GM18508 (cell line): ENCODE results near the gene BRINP1.

ENCODE experiments used
- ATAC-seq: cut with Tn5 transposase; IDR thresholded peaks from one replicate; pipeline ENCODE4 v1.9.1; 2021; ENCODE audit warnings: moderate number of reproducible peaks; ENCODE audit not compliant: insufficient read depth, unreplicated experiment

Gene BRINP1

DNA sequence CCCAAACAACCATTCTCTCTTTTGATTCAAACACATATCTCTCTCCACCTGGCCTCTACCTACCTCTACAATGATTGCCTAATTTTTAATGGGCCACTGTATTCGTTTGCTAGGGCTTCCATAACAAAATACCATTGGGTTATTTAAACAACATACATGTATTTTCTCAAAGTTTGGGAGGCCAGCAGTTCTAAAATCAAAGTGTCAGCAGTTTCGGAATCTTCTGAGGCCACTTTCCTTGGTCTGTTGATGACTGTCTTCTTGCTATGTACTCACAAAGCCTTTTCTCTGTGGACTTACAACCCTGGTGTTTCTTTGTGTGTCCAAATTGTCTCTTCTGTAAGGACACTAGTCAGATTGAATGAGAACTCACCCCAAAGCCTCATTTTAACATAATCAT, 214.7 kb downstream of the BRINP1 start:
- ATAC-seq = no peak

DNA sequence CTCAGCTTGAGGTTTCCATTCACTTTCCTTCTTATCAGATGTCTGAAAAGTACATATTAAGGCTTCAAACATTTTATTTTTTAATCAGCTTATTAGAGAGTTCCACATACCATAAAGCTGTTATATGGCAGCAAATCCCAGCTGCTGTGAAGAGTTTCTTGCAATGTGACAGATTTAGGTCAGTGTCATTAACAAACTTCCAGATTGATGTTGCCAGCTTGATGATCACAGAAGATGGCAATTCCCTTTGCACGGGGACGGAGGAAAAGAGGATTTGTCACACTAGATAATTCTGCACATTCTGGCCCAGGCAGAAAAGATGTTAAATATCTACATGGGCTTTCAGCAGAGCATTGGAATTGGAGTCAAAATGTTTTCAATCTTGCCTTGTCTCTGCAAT, 215.8 kb downstream of the BRINP1 start:
- no peak for ATAC-seq

DNA sequence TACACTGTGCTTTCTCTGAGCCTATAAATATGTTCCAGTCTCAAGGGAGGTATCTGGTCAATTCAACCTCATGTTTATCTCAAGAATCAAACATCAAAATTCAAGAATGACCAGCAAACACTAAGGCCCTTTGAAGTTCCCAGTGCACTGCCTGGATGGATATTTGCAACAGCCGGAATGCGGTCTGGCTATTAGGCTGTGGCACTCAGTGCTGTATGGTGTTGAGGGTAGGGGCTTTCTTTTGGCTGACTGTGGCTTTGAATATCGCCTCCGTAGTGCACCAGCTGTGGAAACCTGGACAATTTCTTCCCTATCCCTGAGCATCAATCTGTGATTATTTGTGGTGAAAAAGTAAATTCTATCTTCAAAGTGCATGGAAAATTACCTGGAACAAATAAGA, 220.4 kb downstream of the BRINP1 start:
- no peak for ATAC-seq

DNA sequence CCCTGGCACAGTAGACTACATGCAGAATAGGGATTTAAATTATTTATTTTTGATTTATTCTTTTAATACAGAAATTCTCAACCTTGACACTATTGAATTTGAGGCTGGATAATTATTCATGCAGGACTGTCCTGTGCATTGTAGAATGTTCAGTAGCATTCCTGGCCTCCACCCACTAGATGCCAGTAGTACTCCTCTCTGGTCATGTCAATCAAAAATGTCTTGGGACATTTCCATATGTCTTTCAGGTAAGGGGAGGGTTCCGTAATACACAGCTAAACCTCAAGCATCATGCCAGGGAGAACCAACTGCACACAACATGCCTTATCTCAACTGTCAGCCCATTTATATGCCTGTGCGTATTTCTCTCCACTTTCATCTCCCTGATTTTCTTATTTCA, 231.8 kb downstream of the BRINP1 start:
- no peak for ATAC-seq

DNA sequence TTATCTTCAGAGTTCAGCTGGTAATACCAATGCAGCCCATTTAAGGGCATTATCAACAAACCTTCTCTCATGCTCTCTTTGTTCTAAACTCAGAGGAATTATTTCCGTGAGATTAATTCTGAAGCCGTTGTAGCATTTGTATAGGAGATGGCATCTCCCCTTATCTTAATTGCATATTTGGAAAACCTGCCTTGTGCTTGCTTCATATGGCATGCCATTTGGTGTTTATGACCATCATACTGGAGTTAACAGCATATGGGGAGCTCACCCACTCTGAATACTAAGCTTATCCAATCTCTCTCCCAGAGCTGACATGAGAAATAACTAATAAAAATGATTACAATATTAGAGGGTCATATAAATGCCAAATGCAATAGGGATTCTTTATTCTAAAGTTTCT, 243.2 kb downstream of the BRINP1 start:
- no peak for ATAC-seq

DNA sequence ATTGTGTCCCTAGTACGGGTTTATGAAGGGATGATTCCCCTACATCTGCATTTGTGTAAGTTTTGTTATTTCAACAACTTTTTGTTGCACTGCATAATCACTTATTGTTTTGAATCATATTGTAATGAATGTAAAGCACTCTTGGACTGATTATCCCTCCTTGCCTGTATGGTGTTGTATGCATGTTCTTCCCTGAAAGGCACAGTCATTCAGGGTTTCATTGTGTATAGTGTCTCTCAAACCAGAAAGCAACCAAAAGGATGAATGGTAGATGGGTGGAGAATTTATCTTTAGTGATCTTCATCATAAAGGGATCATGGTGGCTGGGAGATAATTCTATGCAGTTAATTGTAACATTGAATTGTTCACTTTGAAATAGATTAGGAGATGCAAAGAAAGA, 247.3 kb downstream of the BRINP1 start:
- ATAC-seq = no peak

DNA sequence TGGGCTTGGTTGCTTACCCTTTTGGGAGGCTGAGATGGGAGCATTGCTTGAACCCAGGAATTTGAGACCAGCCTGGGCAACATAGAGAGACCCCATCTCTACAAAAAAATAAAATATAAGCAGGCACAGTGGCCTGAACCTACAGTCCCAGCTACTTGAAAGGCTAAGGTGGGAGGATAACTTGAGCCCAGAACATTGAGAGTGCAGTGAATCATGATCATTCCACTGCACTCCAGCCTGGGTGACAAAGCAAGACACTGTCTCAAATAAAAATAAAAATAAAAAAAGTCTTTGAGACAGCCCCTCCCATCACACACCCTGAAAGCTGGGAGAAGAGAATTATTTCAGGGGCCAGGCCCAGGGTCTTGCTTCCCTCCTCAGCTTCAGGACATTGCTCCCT, 251.8 kb downstream of the BRINP1 start:
- ATAC-seq = no peak
